HTERT RPE-1 (cell line): ENCODE data around the gene CHKB.

Source experiments
- in situ Hi-C: fragments of 300-500 bp; cut with MboI; formaldehyde crosslinking; loops from 4 replicates; pipeline ENCODE4 v1.14.3; 2020; ENCODE audit warnings: low sequenced_read_pairs

CHKB gene

DNA sequence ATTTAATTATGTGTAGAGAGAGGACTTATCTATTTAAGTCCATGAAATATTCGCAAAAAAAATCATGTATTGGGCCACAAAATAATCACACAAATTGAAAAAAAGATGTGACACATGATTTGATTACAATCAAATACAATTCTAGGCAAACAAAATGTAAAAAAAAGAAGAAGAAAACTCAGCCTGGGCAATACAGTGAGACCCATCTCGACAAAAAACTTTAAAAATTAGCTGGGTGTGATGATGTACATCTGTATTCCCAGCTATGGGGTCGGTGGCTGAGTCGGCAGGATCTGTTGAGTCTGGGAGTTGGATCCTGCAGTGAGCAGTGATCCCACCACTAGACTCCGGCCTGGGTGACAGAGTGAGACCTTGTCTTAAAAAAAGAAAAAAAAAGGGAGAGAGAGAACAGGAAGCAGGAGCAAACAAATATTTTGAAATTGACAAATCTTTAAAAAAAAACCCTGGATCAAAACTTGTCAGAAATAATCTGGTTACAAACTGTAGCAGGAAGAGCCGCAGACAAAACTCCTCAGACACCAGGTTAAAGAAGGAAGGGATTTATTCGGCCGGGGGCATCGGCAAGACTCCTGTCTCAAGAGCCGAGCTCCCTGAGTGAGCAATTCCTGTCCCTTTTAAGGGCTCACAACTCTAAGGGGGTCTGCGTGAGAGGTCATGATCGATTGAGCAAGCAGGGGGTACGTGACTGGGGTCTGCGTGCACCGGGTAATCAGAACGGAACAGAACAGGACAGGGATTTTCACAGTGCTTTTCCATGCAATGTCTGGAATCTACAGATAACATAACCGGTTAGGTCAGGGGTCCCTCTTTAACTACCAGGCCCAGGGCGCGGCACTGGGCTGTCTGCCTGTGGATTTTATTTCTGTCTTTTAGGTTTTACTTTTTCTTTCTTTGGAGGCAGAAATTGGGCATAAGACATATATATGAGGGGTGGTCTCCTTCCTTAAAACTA lies 49.5 kb downstream of the CHKB start:
- in situ Hi-C loops = no loop called here

DNA sequence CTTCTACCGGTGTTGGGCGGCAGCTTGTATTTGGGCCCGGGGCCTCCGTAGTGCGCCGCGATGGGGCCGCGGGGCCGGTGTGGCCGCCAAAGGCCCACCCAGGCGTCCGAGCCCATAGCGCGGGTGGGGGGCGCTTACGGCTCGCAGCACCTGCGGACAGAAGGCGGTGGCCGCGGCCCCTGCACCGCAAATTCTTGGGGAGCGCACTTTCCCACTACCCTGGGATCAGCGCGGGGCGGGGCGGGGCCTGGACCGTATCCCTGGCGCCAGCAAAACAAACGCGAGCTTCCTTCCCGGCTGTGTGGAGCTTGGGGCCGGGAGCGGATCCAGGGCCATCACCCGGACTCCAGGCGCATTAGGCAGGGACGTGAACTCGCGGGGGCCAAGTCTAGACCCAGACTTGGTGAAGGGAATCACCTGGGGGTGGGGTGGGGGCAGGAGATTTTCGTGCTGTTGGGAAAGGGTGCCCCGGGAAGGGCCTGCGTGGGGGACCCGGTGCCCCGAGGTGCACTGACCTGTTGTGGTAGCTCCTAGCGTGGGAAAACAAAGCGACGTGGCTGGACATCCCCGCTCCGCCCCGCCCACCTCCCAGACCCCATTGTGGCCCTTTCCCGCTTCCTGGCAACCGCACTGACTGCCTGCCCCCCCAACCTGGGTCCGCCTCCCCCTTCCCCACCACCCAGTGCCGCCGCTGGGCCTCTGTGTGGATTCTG lies 50.5 kb downstream of the CHKB start:
- in situ Hi-C loops = no loop called here

DNA sequence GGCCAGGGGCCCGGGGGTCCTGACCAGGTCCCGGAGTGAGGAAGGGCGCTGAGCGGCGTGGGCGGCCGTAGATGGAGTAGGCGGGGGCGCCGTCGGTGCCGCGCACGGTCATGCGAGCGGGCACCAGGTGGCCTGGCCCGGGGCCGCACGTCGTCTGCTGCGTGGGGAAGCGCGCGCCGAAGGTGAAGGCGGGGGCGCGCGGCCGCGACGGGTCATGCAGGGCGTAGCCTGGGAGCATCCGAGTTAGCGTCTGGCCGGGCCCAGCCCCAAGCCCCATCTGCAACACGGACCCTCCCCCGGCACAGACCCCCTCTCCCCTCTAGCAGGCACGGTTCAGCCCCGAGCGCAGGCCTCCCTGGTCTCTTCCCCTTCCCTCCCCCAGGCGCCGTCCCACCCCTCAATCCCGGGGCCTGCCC lies 51.1 kb downstream of the CHKB start:
- in situ Hi-C loops = no loop called here

DNA sequence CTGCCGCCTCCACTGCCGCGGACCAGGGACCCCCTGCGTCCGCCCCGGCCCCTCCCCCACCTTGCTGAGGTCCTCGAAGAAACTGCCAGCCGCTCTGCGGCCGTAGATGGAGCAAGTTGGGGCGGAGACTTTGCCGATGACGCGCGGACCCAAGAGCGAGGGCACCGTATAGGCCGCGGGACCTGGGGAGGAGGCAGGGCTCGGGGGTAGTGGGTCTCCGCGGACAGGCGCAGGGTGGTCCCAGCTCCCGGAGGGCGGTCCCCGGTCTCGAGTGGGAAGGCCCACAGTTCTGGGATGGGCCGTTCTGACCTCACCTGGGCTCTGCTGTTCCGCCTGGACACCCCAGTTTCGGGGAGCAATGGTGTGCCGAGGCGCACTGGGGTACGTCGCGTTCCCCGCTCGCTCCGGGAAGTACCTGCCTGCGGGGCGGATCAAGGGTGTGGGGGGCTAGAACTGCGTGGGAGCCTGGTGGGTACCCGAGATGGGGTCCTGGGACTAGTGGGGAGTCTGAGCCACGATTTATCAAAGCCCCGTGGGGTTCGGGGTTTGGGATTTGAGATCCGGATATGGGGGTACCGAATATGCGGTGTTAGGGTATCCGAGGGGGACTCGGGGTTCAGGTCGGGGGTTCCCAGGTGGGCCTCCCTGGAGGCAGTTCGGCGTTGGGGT lies 51.6 kb downstream of the CHKB start:
- in situ Hi-C loops = no loop called here

DNA sequence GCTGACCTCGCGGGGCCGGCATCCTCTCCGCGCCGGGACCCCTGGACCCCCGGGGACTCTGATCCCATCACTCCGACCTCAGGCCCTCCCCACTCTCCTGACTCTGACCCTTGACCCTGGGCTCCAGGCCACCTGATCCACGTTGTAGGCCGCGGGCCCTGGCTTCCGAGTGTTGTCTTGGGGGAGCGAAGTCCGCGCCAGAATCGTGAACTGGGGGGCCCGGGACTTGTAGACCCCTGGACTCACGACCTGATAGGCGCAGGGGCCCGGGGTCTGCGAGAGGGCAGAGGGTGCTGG lies 52.1 kb downstream of the CHKB start:
- in situ Hi-C loops = no loop called here

DNA sequence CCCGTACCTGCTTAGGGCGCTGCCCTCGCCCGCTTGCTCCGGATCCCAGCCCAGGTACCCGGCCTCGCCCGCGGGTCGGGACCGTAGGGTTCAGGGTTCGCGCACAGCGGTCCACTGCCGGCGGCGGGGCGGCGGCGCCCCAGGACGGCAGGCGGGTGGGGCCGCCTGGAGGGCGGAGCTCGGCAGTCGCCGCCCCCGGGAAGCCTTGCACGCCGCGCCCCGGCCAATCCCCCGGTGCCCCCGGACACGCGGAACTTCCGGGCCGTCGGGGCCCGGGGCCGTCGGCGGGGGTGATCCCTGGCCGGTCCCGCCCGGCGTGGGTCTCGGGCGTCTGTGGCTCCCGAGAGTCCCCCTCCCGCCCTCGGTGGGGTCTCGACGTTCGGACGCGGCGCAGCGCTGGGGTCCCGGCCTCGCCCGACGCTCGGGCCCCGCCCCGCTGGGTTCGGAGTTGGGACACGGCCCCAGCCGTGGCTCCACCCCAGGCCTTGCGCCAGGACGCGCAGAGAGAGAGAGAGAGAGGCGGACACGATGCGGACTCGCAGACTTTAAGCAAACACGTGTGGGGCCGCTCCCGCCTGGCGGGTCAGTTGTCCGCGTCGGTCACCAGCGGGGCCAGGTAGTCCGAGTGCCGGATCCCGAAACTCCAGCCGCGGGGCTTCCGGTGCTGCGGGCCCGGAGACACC lies 52.6 kb downstream of the CHKB start, which contains the start of gene TYMP:
TSS of gene TYMP (minus strand) at position 116 of the 683 bp plus-strand sequence. CDS start 303 bp downstream, outside the sequence.
- in situ Hi-C loops = no loop called here

DNA sequence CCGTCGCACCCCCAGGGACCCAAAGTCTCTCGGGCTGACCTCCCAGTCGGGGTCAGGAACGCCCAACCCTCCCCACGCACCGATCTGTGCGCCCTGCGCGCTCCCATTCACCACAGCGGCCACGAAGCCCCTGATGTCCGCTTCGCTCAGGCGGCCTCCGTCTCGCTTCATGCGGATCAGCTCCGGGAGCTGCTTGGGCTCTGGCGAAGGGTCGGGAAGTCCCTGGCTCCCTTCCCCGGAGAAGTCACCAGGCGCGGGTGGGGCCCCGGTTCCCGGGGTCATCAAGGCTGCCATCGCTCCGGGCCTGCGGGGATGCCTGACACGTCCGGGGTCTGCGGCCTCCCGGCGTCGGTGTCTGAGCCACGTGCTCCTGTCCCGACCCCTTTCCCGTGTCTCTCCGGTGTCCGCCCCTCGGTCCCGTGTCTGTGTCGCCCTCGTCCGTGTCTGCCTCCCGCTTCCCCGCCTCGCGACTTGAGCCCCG lies 53.2 kb downstream of the CHKB start:
- in situ Hi-C loops = no loop called here
